ENCODE data around the gene APCDD1.
"Not testable (repeated sequence)": the region's sequence is repeated elsewhere in the genome, so short reads cannot be mapped to it uniquely, and the experiment has no call there.

APCDD1 gene

GRCh38 chr18:10486362-10486761 is 31.9 kb downstream of the APCDD1 start:
- in situ Hi-C loops (cut with MboI; ENCODE audit: low sequenced_read_pairs): no loop called here

GRCh38 chr18:10487154-10487553 is 32.7 kb downstream of the APCDD1 start:
- in situ Hi-C loops (cut with MboI; ENCODE audit: low sequenced_read_pairs): no loop called here

- in situ Hi-C loops (cut with MboI; ENCODE audit: low sequenced_read_pairs): no loop called here
Measured at GRCh38 chr18:10488017-10488416, 33.6 kb downstream of the APCDD1 start.

GRCh38 chr18:10490401-10491165 is 36.1 kb downstream of the APCDD1 start:
- in situ Hi-C loops (cut with MboI; ENCODE audit: low sequenced_read_pairs): no loop called here

- in situ Hi-C loops (cut with MboI; ENCODE audit: low sequenced_read_pairs): no loop called here
Measured at GRCh38 chr18:10495936-10496335, 41.5 kb downstream of the APCDD1 start.

- in situ Hi-C loops (cut with MboI; ENCODE audit: low sequenced_read_pairs): no loop called here
Measured at GRCh38 chr18:10497206-10497749, 42.8 kb downstream of the APCDD1 start.

- in situ Hi-C loops (cut with MboI; ENCODE audit: low sequenced_read_pairs): no loop called here
Measured at GRCh38 chr18:10499230-10499629, 44.8 kb downstream of the APCDD1 start.

- in situ Hi-C loops (cut with MboI; ENCODE audit: low sequenced_read_pairs): no loop called here
Measured at GRCh38 chr18:10500038-10500437, 45.6 kb downstream of the APCDD1 start.

GRCh38 chr18:10504723-10505122 is 50.3 kb downstream of the APCDD1 start:
- in situ Hi-C loops (cut with MboI; ENCODE audit: low sequenced_read_pairs): no loop called here

GRCh38 chr18:10505892-10506291 is 51.5 kb downstream of the APCDD1 start:
- in situ Hi-C loops (cut with MboI; ENCODE audit: low sequenced_read_pairs): not testable (repeated sequence)

- in situ Hi-C loops (cut with MboI; ENCODE audit: low sequenced_read_pairs): no loop called here
Measured at GRCh38 chr18:10508591-10508990, 54.2 kb downstream of the APCDD1 start.

- in situ Hi-C loops (cut with MboI; ENCODE audit: low sequenced_read_pairs): no loop called here
Measured at GRCh38 chr18:10511236-10511635, 56.8 kb downstream of the APCDD1 start.

GRCh38 chr18:10514082-10514481 is 59.6 kb downstream of the APCDD1 start:
- in situ Hi-C loops (cut with MboI; ENCODE audit: low sequenced_read_pairs): no loop called here

GRCh38 chr18:10514601-10515000 is 60.2 kb downstream of the APCDD1 start:
- in situ Hi-C loops (cut with MboI; ENCODE audit: low sequenced_read_pairs): no loop called here

- in situ Hi-C loops (cut with MboI; ENCODE audit: low sequenced_read_pairs): no loop called here
Measured at GRCh38 chr18:10515456-10515855, 61.0 kb downstream of the APCDD1 start.

- in situ Hi-C loops (cut with MboI; ENCODE audit: low sequenced_read_pairs): no loop called here
Measured at GRCh38 chr18:10516078-10516477, 61.6 kb downstream of the APCDD1 start.

- in situ Hi-C loops (cut with MboI; ENCODE audit: low sequenced_read_pairs): no loop called here
Measured at GRCh38 chr18:10518595-10519255, 64.3 kb downstream of the APCDD1 start.

GRCh38 chr18:10519366-10519765 is 64.9 kb downstream of the APCDD1 start:
- in situ Hi-C loops (cut with MboI; ENCODE audit: low sequenced_read_pairs): no loop called here

- in situ Hi-C loops (cut with MboI; ENCODE audit: low sequenced_read_pairs): no loop called here
Measured at GRCh38 chr18:10519999-10520935, 65.8 kb downstream of the APCDD1 start.

GRCh38 chr18:10521566-10521965 is 67.1 kb downstream of the APCDD1 start:
- in situ Hi-C loops (cut with MboI; ENCODE audit: low sequenced_read_pairs): no loop called here

GRCh38 chr18:10522574-10522973 is 68.1 kb downstream of the APCDD1 start:
- in situ Hi-C loops (cut with MboI; ENCODE audit: low sequenced_read_pairs): no loop called here

Data from hTERT RPE-1 (cell line).